GM19351 (cell line): ENCODE measurements around the gene CLCN3.
"Not testable (repeated sequence)": the region's sequence is repeated elsewhere in the genome, so short reads cannot be mapped to it uniquely, and the experiment has no call there.

Source experiments
- ATAC-seq: cut with Tn5 transposase; IDR thresholded peaks from one replicate; pipeline ENCODE4 v1.9.1; 2021; ENCODE audit warnings: mild to moderate bottlenecking, moderate library complexity; ENCODE audit not compliant: unreplicated experiment

The CLCN3 gene

DNA sequence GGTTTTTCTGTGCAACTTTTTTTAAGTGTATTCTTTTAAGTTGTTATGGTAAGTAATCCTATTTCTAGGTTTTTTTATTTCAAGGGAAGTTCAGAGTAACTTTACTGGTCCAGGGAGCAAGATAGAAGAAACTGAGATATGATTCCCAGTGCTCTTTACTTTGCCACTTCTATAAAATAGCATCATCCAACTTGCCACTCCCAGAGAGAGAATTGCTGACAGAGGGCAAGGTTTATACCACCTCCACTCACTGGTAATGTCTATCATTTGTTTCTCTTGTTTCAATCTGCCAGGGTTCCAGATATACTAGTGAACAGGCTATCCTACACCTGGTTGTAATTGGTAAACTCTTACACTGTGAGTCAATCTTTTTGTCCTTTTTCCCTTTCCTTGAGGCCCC lies 3.5 kb upstream of the CLCN3 start:
- no peak for ATAC-seq

DNA sequence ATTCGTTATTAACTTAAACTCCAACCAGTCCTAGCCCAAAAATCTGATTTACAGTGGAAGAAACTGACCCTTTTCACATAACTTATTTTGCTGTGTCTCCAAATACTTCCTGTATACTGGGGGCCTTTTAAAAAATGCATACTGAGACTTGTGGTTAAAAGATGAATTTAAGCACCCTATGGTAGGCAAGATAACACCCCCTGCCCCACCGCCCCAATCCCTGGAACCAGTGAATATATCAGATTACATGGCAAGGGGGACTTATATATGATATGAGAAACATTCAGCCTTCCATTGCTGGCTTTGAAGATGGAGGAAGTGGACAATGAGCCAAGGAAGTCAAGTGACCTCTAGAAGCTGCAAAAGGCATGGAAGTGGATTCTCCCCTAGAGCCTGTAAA lies 3.1 kb upstream of the CLCN3 start:
- ATAC-seq, result no peak

DNA sequence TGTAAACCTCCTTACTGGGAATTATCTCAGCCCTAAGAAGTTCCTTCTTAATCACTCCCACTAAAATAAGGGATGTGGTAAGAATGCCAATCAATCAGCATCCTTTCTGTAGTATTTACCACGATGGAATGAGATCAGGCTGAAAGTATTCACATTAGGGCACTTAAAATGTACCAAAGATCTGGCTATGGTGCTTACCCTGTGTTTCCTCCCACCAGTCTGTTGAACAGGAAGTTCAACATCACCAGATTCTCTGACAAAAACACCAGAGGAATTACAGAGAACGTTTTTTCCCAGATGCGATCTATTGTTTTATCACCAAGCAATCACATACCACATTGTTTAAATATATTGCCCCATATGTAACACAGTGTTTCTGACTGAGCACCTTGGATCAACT lies 2.1 kb upstream of the CLCN3 start:
- ATAC-seq, result no peak

DNA sequence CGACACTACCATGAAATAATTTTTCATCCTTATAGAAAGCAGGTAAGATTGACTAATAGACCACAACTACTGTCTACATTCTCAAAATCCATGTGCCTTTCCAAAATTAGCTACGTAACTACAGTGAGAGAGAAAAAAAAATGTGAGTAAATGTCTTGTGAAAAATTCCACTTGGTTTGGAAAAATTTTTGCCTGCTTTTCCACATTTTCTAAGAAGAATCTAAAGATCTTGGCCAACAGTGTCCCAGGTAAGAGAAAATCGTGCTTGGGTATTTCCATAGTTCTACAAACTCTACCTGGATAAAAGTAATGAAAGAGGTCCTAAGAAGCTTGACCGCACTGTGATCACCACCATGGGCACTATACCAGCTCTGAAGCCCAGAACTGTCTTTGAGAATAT lies 1.4 kb upstream of the CLCN3 start:
- ATAC-seq, result no peak

DNA sequence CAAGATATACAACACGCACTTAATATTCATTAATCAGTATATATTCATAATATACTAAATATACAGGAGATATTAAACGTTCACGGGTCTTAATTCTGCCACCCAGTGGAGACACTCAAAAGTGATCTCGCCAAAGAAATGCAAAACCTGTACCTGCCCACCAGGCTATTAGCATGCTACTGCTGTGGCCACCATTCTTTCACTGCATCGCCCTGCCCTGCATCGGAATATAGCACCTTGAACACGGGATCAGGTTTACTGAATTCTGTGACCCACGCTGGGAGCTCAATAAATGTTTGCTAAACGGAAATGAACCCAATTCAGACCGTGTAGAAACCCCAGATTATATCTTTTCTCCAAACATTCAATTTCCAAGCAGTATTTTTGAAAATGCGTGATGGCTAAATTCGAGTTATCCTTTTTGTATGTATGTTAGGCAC lies 840 bp upstream of the CLCN3 start:
- peak; percentile 45 for ATAC-seq

DNA sequence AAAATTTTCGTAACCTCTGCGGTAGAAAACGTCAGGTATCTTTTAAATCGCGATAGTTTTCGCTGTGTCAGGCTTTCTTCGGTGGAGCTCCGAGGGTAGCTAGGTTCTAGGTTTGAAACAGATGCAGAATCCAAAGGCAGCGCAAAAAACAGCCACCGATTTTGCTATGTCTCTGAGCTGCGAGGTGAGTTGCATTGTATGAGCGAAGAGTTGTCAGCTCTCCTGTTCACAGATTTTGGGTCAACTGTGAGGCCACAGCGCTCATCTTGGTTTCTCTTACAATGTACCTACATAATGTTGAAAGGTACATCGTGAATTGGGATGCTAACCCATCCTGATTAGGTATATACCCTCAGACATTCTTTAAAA lies 486 bp downstream of the CLCN3 start:
- no peak for ATAC-seq

DNA sequence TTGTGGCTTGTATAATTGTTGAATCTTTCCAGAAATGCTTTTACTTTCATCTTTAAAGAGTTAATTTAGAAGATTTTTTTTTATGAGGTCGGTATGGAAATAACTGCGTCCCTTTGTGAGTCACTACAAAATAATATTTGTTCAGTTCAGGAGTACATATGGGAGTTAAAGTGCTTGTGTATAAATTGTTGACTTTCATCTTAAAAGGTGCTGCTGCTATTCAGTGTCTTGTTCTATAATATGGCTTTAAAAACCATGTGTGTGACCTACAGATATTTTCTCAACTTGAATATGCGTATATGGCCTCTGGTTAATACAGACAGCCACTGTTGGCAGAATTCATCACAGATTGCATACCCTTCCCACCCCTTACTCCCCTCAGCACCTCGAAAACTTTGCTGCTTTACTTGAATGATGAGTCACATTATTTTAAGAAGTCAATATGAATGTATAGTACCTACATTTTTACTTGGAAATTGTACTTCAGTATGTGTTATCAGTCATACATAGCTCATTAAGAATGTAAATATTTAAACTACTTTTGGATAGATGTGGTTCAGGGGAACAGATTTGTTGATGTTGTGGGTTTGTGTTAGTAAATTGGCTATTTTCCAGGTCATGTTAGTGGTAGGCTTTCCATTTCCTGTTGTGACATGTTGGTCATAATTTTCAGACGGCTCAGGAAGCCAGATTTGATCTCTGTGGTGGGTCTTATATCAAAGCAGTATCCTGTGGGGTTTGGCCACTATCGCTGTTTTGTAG lies 1.5 kb downstream of the CLCN3 start:
- ATAC-seq, result peak; percentile 5

DNA sequence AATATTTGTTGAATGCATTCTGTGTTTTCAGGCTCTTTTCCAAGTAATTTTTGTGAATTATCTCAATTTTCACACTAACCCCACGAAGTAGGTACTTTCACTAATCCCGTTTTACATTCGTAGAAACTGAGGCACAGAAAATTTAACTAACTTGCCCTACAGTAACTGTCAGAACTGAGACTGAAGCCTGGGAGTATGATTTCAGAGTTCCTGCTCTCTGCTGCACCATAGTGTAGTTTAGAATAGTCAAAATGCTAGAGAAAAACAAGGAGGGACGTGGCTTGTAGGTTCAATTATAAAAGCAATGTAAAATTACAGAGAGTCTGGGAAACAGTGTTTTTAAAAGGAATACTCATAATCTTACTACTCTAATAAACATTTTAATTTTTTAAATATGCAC lies 2.2 kb downstream of the CLCN3 start:
- ATAC-seq, result no peak

DNA sequence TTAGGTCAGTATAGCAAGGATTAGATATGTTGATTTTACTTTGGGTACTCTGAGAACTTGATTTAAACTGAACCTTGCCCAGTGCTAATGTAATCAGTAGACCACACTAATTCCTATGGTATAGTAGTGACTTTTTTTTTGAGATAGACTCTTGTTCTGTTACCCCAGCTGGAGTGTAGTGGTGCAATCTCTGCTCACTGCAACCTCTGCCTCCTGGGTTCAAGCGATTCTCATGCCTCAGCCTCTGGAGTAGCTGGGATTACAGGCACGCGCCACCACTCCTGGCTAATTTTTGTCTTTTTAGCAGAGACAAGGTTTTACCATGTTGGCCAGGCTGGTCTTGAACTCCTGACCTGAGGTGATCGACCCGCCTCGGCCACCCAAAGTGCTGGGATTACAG lies 3.6 kb downstream of the CLCN3 start:
- not testable (repeated sequence) for ATAC-seq

DNA sequence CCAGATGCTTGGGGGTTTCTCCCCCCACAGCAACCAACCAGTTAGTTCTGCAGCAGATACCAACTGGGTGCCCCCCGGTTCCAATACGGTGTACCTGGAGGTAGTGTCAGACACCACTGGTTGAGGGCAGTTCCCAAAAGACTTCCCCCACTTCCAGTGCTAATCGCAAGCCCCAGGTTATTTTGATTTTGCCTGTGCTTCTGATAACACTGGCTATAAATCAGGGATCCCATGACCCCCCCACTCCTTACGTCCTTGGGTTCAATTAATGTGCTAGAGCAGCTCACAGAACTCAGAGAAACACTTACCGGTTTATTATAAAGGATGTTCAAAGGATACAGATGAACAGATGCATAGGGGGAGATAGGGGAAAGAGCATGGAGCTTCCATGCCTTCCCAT lies 5.5 kb downstream of the CLCN3 start:
- no peak for ATAC-seq

DNA sequence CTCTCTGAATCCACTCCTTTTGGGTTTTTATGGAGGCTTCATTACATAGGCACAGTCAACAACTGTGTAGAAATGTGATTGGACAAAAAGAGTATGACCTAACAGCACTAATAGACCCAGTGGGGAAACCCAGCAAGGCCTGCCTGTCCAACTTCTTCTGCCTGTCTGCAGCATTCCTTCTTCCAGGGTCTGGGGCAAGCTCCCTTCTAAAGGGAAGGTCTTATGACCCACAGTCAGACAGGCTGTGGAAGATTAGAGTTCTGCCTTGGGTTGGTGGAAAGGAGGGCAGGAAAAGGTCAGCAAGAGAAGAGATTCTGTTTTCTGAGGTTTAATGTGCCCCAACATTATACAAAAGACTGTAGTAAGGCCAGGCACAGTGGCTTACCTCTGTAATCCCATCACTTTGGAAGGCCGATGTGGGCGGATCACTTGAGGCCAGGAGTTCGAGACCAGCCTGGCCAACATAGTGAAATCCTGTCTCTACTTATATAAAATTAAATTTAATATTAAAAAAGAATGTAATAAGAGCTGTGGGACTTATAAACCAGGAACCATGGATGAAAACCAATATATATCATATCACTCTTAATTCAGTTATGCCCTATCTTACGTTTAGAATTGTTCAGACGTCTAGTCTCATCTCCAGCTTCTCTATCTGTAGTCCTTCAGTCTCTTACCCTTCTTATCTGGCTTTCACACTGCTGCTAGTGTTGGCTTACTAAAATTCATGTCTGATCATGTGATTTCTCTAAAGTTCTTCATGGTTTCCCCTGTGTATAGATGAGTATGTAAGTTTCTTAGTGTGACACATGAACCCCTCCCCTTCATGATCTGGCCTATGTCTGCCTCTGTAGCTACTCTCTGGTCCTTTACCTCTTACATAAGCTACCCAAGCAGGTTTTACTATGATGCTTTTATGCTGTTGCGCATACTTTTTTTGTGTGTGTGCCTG lies 6.2 kb downstream of the CLCN3 start:
- ATAC-seq, result no peak

DNA sequence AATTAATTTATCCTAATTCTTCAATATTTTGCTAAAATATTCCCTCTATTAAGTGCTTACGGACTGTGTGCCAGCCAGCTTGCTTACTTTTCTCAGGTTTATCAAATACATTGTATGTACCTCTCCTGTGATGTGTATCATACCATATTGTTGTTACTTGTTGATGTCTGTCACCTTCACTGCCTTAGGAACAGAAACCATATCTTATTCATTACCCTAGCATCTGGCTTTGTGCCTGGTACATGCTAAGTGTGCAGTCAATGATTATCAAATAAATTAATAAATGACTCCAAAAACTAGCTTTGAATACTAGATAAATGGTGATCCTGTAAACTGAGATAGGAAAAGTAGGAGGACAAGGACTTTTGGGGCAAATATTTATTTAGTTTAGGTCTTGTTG lies 6.9 kb downstream of the CLCN3 start:
- no peak for ATAC-seq

DNA sequence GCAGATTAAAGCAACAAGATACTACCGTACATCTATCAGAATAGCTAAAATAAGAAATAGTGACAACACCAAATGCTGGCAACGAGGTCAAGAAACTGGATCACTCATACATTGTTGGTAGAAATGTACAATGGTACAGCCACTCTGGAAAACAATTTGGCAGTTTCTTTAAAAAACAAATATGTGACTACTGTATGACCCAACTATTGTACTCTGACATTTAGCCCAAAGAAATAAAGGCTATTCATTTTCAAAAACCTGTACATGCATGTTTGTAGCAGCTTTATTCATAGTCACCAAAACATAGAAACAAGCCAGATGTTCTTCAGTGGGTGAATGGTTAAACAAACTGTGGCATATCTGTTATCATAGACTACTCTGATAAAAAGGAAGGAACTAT lies 8.2 kb downstream of the CLCN3 start:
- ATAC-seq, result no peak

DNA sequence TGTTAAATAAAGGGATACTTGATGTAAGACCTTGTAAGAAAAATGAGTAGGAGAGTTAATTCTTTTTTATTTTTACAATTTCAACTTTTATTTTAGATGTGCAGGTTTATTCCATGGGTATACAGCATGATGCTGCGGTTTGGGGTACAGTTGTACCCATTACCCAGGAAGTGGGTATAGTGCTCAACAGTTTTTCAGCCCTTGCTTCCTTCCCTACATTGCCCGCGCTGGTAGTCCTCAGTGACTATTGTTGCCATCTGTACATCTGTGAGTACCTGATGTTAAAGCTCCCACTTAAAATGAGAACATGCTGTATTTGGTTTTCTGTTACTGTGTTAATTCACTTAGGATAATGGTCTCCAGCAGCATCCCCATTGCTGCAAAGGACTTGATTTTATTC lies 9.7 kb downstream of the CLCN3 start:
- ATAC-seq, result no peak

DNA sequence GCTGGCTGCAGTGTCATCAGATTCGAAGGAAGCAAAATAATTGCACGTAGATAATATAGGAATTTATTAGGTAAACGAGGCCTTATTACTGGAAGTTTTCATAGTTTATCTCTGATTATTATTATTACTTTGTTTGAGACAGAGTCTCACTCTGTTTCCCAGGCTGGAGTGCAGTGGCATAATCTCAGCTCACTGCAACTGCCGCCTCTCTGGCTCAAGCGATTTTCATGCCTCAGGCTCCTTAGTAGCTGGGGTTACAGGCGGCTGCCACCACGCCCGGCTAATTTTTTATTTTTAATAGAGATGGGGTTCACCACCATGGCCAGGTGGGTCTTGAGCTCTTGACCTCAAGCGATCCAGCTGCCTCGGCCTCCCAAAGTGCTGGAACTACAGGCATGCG lies 12.5 kb downstream of the CLCN3 start:
- ATAC-seq, result no peak

DNA sequence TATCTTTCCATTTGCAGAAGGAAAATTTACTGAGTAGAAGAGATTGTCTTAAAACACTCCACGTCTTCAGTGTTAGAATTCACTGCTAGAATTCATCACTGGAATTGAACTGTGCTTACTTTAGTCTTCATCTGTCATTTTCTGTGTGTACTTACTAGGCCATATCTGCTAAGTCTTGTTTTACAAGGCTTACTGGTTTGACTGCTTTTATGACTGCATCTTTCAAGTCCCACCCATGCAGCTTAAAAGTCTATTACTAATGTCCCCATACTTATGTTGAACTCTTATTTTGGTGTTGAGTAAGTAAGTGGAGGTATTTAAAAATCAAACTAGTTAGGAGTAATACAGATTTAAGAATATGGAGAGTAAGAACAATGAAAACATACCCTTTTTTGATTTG lies 14.6 kb downstream of the CLCN3 start:
- ATAC-seq, result no peak

DNA sequence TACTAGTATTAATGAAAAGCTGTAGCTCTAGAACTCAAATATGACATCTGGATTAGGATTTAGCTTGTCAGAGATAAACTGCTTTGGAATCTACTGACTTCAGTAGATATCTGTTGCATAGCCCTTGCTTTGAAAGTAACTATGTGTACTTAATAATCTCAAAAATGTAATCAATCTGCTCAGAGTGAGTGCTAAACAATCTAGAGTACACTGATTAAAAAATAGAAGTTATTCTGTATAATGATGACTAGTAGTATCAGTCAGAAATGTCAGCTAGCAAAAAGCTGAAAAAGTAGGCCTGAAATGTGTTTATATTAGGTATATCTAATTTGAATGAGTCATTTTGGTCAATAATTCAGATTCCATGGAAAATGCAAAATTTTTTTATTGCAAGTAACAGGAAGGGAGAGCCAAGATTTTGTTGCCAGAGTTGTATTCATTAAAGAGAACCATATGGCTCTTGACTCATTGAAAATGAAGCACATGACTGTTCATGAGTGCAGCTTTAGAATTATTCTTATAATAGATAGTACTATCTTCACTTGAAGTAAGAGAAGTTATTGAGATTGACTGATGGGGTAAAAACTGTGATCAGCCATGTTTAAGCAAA lies 20.0 kb downstream of the CLCN3 start:
- no peak for ATAC-seq

DNA sequence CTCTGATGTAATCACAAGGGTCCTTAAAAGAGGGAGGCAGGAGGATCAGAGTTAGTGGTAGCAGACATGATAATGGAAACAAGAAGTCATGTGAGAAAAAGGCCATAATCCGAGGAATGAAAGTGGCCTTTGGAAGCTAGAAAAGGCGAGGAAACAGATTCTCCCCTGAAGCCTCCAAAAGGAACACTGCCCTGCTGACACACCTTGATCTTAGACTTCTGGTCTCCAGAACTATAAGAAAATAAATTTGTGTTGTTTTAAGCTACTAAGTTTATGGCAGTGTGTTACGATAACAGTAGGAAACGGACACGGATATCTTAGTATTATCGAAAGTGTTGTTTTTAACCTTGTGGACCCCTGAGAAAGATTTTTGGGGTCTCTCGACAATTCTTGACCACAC lies 24.4 kb downstream of the CLCN3 start:
- ATAC-seq, result no peak

DNA sequence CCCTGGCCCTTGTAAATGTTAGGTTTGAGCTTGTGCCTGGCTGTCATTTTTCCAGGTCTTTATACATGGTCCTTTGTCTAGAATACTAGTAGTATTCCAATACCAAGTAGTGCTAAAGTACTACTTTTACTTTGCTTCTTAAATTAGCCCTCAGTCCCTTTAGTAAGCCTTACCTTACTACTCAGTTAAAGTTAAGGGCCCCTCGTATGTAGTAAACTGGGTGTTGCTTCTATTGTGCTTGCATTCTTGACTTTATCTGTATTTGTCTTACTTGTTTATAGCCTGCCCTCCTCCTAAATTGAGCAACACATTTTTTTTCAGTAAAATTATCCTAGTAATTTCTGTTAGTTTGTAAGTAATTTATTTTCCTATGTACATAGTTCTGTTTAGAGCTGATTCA lies 25.2 kb downstream of the CLCN3 start:
- no peak for ATAC-seq

DNA sequence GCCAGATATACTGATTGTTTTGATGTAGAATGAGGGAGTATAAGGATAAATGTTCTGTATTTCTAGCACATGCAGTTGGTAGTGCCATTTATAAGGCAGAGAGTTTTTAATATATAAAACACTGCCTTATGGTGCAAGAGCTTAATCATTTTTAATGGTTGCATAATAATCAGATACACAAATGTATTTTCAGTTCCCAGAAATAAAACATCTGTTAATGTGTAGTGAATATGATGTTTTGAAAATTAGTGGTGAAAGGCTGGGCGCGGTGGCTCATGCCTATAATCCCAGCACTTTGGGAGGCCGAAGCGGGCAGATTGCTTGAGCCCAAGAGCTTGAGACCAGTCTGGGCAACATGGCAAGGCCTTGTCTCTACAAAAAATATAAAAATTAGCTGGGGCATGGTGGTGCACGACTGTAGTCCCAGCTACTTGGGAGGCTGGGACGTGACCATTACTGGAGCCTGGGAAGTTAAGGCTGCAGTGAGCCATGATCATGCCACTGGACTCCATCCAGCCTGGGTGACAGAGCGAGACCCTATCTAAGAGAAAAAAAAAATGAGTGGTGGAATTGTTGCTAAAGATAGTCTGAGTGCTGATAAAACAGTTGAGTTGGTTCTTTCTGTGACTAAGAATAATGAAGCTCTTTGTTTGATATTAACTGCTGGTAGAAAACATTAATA lies 29.3 kb downstream of the CLCN3 start:
- no peak for ATAC-seq

DNA sequence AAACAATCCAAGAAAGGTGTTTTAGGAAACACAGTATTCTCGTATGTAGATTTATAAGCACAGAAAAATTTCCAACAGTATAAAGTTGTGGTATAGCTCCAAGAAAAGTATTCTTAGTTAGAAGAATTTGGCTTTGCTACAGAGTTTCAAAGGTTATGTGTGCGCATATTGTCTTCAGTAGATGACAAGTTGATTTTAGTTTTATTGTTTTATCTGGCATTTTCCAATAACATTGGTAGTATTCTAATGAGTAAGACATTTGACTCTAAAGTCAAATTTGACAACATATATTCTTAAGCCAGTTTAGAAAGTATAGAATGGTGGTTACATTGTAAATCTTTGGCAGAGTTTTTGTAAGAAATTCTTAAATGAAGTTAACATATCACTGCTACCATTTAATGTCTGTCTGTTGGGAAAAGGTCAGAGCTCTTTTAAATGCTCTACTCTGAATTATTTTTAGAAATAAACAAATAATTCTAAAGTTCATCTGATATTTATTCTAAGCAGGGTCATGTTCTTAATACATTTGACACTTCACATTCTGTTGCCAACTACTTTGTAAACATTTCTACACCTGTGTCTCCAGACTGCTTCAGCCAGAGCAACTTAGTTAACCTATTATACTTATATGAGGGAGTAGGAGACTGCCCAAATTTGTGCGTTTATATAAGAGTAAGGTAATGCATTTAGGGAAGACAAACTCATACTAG lies 30.0 kb downstream of the CLCN3 start:
- no peak for ATAC-seq
